IMR-90 (cell line): ENCODE measurements around the gene GRAMD2A. TPM values are rescaled to one million over a fixed set of nuclear protein-coding genes. Genes with fewer than 3 reads are reported as not detected.

Experiments
- ATAC-seq: fragments of 200-7000 bp; cut with Tn5 transposase; 2 replicates; pipeline ENCODE4 v1.9.1; 2020; ENCODE audit warnings: low read depth, mild to moderate bottlenecking, moderate library complexity
- BruUV-seq: library from RNA; stranded (reverse); fragments of 400-500 nt; replicated peaks from 2 replicates; lab custom pipeline; 2021; lab: Mats Ljungman, UMichigan
- CTCF ChIA-PET: fragments of 300-600 bp; formaldehyde crosslinking; extraction: SDS; loops from one replicate; lab custom pipeline; 2021; ENCODE audit warnings: antibody characterized with exemption; lab: Yijun Ruan, JAX
- POLR2A ChIA-PET: fragments of 300-600 bp; sonication (Branson Sonifier 250); formaldehyde crosslinking; loops from one replicate; lab custom pipeline; 2022; ENCODE audit warnings: antibody characterized with exemption; ENCODE audit not compliant: unreplicated experiment; lab: Charles Lee
- DNase-seq: peaks from one replicate; pipeline ENCODE4 v3.0.0; 2013
- H2AFZ ChIP-seq: replicated peaks from 2 replicates; pipeline ENCODE3; 2013; ENCODE audit warnings: low read length, mild to moderate bottlenecking; ENCODE audit not compliant: poor library complexity
- H2AK5ac ChIP-seq: 2 replicates; pipeline ENCODE4 v1.6.1; 2013; ENCODE audit warnings: low read depth, low read length, inconsistent platforms
- H2AK9ac ChIP-seq: replicated peaks from 2 replicates; pipeline ENCODE3; 2013; ENCODE audit warnings: mild to moderate bottlenecking, low read depth, low read length, moderate library complexity; ENCODE audit not compliant: poor library complexity
- H2BK120ac ChIP-seq: 2 replicates; pipeline ENCODE4 v1.6.1; 2013; ENCODE audit warnings: low read depth, low read length, inconsistent platforms
- H2BK15ac ChIP-seq: 3 replicates; pipeline ENCODE4 v1.6.1; 2013; ENCODE audit warnings: low read depth, low read length, inconsistent platforms
- H2BK20ac ChIP-seq: 2 replicates; pipeline ENCODE4 v1.6.1; 2013; ENCODE audit warnings: low read depth, mild to moderate bottlenecking, inconsistent platforms, low read length, moderate library complexity
- H2BK5ac ChIP-seq: 2 replicates; pipeline ENCODE4 v1.6.1; 2013; ENCODE audit warnings: mild to moderate bottlenecking, low read depth, low read length, inconsistent platforms; ENCODE audit not compliant: poor library complexity, severe bottlenecking
- H3K14ac ChIP-seq: replicated peaks from 2 replicates; pipeline ENCODE4 v1.6.1; 2013; ENCODE audit warnings: low read depth, low read length, inconsistent platforms
- H3K18ac ChIP-seq: 2 replicates; pipeline ENCODE4 v1.6.1; 2013; ENCODE audit warnings: low read depth, low read length, control low read depth
- H3K23ac ChIP-seq: 2 replicates; pipeline ENCODE4 v1.6.1; 2013; ENCODE audit warnings: low read depth, low read length, inconsistent platforms
- H3K27ac ChIP-seq: 2 replicates; pipeline ENCODE4 v1.5.1; 2013; ENCODE audit warnings: mild to moderate bottlenecking, control low read depth, low read length; ENCODE audit not compliant: insufficient read depth
- H3K27me3 ChIP-seq: 2 replicates; pipeline ENCODE4 v1.6.1; 2013; ENCODE audit warnings: low read length; ENCODE audit not compliant: control insufficient read depth, insufficient read depth
- H3K36me3 ChIP-seq: 2 replicates; pipeline ENCODE4 v1.6.1; 2013; ENCODE audit warnings: low read length, mixed read lengths; ENCODE audit not compliant: control insufficient read depth, insufficient read depth
- H3K4ac ChIP-seq: 2 replicates; pipeline ENCODE4 v1.6.1; 2013; ENCODE audit warnings: low read depth, low read length, inconsistent platforms
- H3K4me1 ChIP-seq: 2 replicates; pipeline ENCODE4 v1.6.1; 2013; ENCODE audit warnings: low read length, mixed read lengths; ENCODE audit not compliant: control insufficient read depth, insufficient read depth
- H3K4me2 ChIP-seq: 2 replicates; pipeline ENCODE4 v1.6.1; 2013; ENCODE audit warnings: low read depth, mild to moderate bottlenecking, control low read depth, low read length, moderate library complexity
- H3K4me3 ChIP-seq: 2 replicates; pipeline ENCODE4 v1.5.1; 2013; ENCODE audit warnings: low read depth, mild to moderate bottlenecking, control low read depth, low read length, moderate library complexity; ENCODE audit not compliant: insufficient read depth
- H3K56ac ChIP-seq: 2 replicates; pipeline ENCODE4 v1.6.1; 2013; ENCODE audit warnings: low read length, inconsistent platforms; ENCODE audit not compliant: insufficient read depth; ENCODE audit errors: extremely low read depth
- H3K79me1 ChIP-seq, 2 experiments: 2 replicates each; pipeline ENCODE4 v1.6.1; 2013; ENCODE audit warnings: low read length in 2 of 2, inconsistent platforms in 1 of 2, low read depth in 1 of 2
- H3K9ac ChIP-seq: 2 replicates; pipeline ENCODE4 v1.6.1; 2013; ENCODE audit warnings: low read depth, low read length, control low read depth
- H3K9me1 ChIP-seq: 2 replicates; pipeline ENCODE4 v1.6.1; 2013; ENCODE audit warnings: low read length, inconsistent platforms; ENCODE audit not compliant: insufficient read depth
- H3K9me3 ChIP-seq: 2 replicates; pipeline ENCODE4 v1.6.1; 2013; ENCODE audit warnings: low read length; ENCODE audit not compliant: control insufficient read depth, insufficient read depth
- H4K20me1 ChIP-seq: 2 replicates; pipeline ENCODE4 v1.6.1; 2013; ENCODE audit warnings: low read length, inconsistent platforms; ENCODE audit not compliant: insufficient read depth
- H4K5ac ChIP-seq: 2 replicates; pipeline ENCODE4 v1.6.1; 2013; ENCODE audit warnings: mild to moderate bottlenecking, low read depth, low read length, control low read depth
- H4K8ac ChIP-seq, 2 experiments: 2 replicates each; pipeline ENCODE4 v1.6.1; 2013; ENCODE audit warnings: low read depth in 2 of 2, low read length in 2 of 2, control low read depth in 1 of 2, inconsistent platforms in 1 of 2
- H4K91ac ChIP-seq: 2 replicates; pipeline ENCODE4 v1.6.1; 2013; ENCODE audit warnings: low read depth, low read length, inconsistent platforms; ENCODE audit not compliant: insufficient read depth
- BHLHE40 ChIP-seq: fragments of 150-350 bp; IDR thresholded peaks from 2 replicates; pipeline ENCODE4 v1.6.1; 2016; ENCODE audit warnings: mild to moderate bottlenecking, low read depth, low read length
- FOS ChIP-seq: fragments of 150-350 bp; IDR thresholded peaks from 2 replicates; pipeline ENCODE4 v1.6.1; 2016; ENCODE audit warnings: low read depth, low read length
- NFE2L2 ChIP-seq: fragments of 150-350 bp; IDR thresholded peaks from 2 replicates; pipeline ENCODE4 v1.6.1; 2016; ENCODE audit warnings: low read depth, mild to moderate bottlenecking, low read length
- POLR2A ChIP-seq: IDR thresholded peaks from 2 replicates; pipeline ENCODE4 v1.6.1; 2012; ENCODE audit warnings: mild to moderate bottlenecking, low read depth, low read length
- RAD21 ChIP-seq: IDR thresholded peaks from 2 replicates; pipeline ENCODE4 v1.6.1; 2012; ENCODE audit warnings: low read length, improper control_type of control experiment
- WGBS, 2 experiments: methylation state at CpG; one replicate each; pipeline versions ENCODE4 v1.1.5 to v1.1.7; 2013; ENCODE audit warnings: missing lambda C conversion rate in 2 of 2; ENCODE audit not compliant: insufficient read length in 1 of 2; ENCODE audit errors: extremely low coverage in 2 of 2; 5-methylcytosine and 5-hydroxymethylcytosine counted together
- dilution Hi-C: fragments of 300-500 bp; cut with HindIII; formaldehyde crosslinking; loops from one replicate; pipeline ENCODE4 v1.14.3; 2018; ENCODE audit warnings: low sequenced_read_pairs; ENCODE audit not compliant: unreplicated experiment
- in situ Hi-C: fragments of 300-500 bp; cut with MboI; formaldehyde crosslinking; loops from 3 replicates; pipeline ENCODE4 v1.14.3; 2019; ENCODE audit warnings: low sequenced_read_pairs, inconsistent platforms, mixed read lengths
- intact Hi-C: fragments of 100-400 bp; cut with micrococcal nuclease; formaldehyde crosslinking; loops from 2 replicates; pipeline ENCODE4 v1.10.0; 2022
- polyA plus RNA-seq, 3 experiments: library from polyadenylated mRNA; depleted of rRNA; stranded (reverse); fragments of >200 nt; gene quantifications; 2 replicates each; pipeline ENCODE4 v1.2.3, GENCODE V29; 2012; ENCODE audit warnings: low replicate concordance in 1 of 3
- total RNA-seq: library from RNA; depleted of rRNA; stranded (reverse); fragments of >200 nt; gene quantifications from 2 replicates; pipeline ENCODE4 v1.2.3, GENCODE V29; 2012

The GRAMD2A gene
- total and polyA plus RNA-seq, 2 of the 4 experiments (the other 2 are of a cell fraction), result 0.14 to 0.18 TPM

- dilution Hi-C loops, result no loop called here
- Histone ChIP-seq H3K14ac (no peak overlapping the region), H2AK5ac (no peak overlapping the region), H4K20me1 (no peaks in the 10 kb centered on the region), H3K4me3 (no peak overlapping the region), H3K23ac (no peak overlapping the region), H3K4me2 (no peak overlapping the region), H3K56ac (no peak overlapping the region), H3K27ac (no peak overlapping the region), H4K91ac (no peak overlapping the region), H4K8ac (no peak overlapping the region), H2BK120ac (no peak overlapping the region), H3K9me1 (no peaks in the 10 kb centered on the region), H2BK5ac (no peak overlapping the region), H2BK15ac (no peak overlapping the region), H3K9me3 (no peaks in the 10 kb centered on the region), H4K5ac (no peak overlapping the region), H3K18ac (no peak overlapping the region), H3K4me1 (peaks cover 8% of the 10 kb centered on the region; the same call in 1 of the 2 replicates), H2AK9ac (no peak overlapping the region), H3K27me3 (no peaks in the 10 kb centered on the region), H2AFZ (peak overlapping the region; percentile 29), H3K4ac (no peak overlapping the region), H3K79me1 (no peaks in the 10 kb centered on the region), H3K9ac (no peak overlapping the region), H2BK20ac (no peak overlapping the region), H3K36me3 (no peaks in the 10 kb centered on the region)
- BruUV-seq, result no TSS peak
- 40% methylated on average over 1 of the region's 5 CpGs; no CpG with 5 or more reads in 1 of the 2 experiments for WGBS, 2 experiments
- intact Hi-C loops, result loop anchor here (10.0 kb wide), 1 partner anchor 309 kb away; no protein-coding TSS in a partner anchor
- ChIA-PET CTCF (interaction anchor here (0.6 to 0.9 kb wide), 3 partner anchors 138 to 373 kb away, joined by 3 to 6 read pairs (median 4); no protein-coding TSS in a partner anchor), POLR2A (interaction anchor here (0.6 kb wide), 1 partner anchor 24 kb away, joined by 6 read pairs; no protein-coding TSS in a partner anchor)
- TF ChIP-seq FOS, result no peak
- TF ChIP-seq NFE2L2, result no peak
- no peak for TF ChIP-seq POLR2A
- no peak for TF ChIP-seq RAD21
- TF ChIP-seq BHLHE40, result no peak
- ATAC-seq, result peak; percentile 33
- in situ Hi-C loops, result loop anchor here (10.0 kb wide), 1 partner anchor 699 kb away; no protein-coding TSS in a partner anchor
- peak; percentile 13 for DNase-seq
These were observed 44.2 kb downstream of the GRAMD2A start for GRCh38 chr15:72153269-72154000.
